Measurements from ENCODE around the gene ZNF606.

GRCh38 chr19:58042495-58043340 lies 40.1 kb upstream of the ZNF606 start:
- TF ChIP-seq CTCF (IDR thresholded peaks at IDR 0.05) (no peak), POLR2AphosphoS5 (IDR thresholded peaks at IDR 0.05; ENCODE audit: low read depth, low read length) (no peak), SIN3A (IDR thresholded peaks at IDR 0.05; ENCODE audit: borderline replicate concordance, insufficient read depth, low read depth, low read length) (no peak), TCF7L2 (IDR thresholded peaks at IDR 0.05; ENCODE audit: low read depth, low read length) (no peak)
- TF ChIP-seq, protein P1, sequence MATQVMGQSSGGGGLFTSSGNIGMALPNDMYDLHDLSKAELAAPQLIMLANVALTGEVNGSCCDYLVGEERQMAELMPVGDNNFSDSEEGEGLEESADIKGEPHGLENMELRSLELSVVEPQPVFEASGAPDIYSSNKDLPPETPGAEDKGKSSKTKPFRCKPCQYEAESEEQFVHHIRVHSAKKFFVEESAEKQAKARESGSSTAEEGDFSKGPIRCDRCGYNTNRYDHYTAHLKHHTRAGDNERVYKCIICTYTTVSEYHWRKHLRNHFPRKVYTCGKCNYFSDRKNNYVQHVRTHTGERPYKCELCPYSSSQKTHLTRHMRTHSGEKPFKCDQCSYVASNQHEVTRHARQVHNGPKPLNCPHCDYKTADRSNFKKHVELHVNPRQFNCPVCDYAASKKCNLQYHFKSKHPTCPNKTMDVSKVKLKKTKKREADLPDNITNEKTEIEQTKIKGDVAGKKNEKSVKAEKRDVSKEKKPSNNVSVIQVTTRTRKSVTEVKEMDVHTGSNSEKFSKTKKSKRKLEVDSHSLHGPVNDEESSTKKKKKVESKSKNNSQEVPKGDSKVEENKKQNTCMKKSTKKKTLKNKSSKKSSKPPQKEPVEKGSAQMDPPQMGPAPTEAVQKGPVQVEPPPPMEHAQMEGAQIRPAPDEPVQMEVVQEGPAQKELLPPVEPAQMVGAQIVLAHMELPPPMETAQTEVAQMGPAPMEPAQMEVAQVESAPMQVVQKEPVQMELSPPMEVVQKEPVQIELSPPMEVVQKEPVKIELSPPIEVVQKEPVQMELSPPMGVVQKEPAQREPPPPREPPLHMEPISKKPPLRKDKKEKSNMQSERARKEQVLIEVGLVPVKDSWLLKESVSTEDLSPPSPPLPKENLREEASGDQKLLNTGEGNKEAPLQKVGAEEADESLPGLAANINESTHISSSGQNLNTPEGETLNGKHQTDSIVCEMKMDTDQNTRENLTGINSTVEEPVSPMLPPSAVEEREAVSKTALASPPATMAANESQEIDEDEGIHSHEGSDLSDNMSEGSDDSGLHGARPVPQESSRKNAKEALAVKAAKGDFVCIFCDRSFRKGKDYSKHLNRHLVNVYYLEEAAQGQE (IDR thresholded peaks at IDR 0.05; ENCODE audit: insufficient read depth in 1 of 2, low read depth in 2 of 2, low read length in 1 of 2): no peak

Data from Panc1 (cell line).